ENCODE data around the gene PRDM16. TPM values are rescaled to one million over a fixed set of nuclear protein-coding genes. Genes with fewer than 3 reads are reported as not detected.

PRDM16 gene
- total and polyA plus RNA-seq, 2 of the 8 experiments (the other 6 are each of a cell fraction or from before 2014, with no cell fraction given) = 0.39 to 0.43 TPM

DNA sequence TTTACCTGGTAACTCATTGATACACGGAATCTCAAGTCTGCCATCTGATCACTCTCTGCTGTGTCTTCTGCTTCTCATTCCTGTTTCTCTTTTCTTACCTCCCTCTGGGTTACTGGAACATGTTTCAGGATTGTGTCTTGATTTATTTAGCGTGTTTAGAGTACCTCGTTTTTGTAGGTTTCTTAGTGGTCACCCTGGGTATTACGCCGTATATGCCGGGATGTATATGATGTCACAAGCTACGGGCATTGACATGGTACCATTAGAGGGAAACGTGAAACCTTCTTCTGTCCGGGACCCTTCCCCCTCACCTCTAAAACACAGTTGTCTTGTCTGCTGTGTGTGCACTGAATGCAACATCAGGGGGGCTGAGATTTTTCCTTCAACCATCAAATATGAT lies 45.0 kb upstream of the PRDM16 start:
- peaks cover 7% of the 10 kb centered on the region; the same call in 1 of the 2 replicates for H3K23me2 ChIP-seq (ENCODE audit: low read depth, low read length)
- H3K27me3 ChIP-seq (replicated peaks in 1 of 4; ENCODE audit: control insufficient read depth in 3 of 4, extremely low read depth in 1 of 4, insufficient read depth in 3 of 4, low read length in 3 of 4) = no peaks in the 10 kb centered on the region
- H3K14ac ChIP-seq (ENCODE audit: insufficient read length) = no peak overlapping the region
- no peak overlapping the region for H4K8ac ChIP-seq (ENCODE audit: extremely low read depth, insufficient read depth, low read length)
- H3K9me3 ChIP-seq (ENCODE audit: insufficient read depth in 2 of 2, low read depth in 1 of 2, low read length in 1 of 2) = peaks cover 79 to 97% of the 10 kb centered on the region in 2 experiments
- H2BK12ac ChIP-seq (ENCODE audit: low read depth, low read length) = no peak overlapping the region
- H4K5ac ChIP-seq (ENCODE audit: insufficient read length, low read depth, low read length) = no peak overlapping the region
- DNase-seq (ENCODE audit: low read depth in 1 of 2, low spot score in 2 of 2) (no peak), FAIRE-seq (no peak)
- H4K20me1 ChIP-seq (replicated peaks in 1 of 2; ENCODE audit: control insufficient read depth in 1 of 2, insufficient read depth in 2 of 2, low read length in 2 of 2) = peaks cover 0 to 4% of the 10 kb centered on the region in 2 experiments
- no peak overlapping the region for H3K4ac ChIP-seq (replicated peaks; ENCODE audit: insufficient read length, low read depth, low read length)
- no peak overlapping the region for H2BK15ac ChIP-seq (ENCODE audit: low read length)
- no peak overlapping the region for H2BK20ac ChIP-seq (ENCODE audit: low read length)
- no peak overlapping the region for H3K23ac ChIP-seq (ENCODE audit: insufficient read length)
- H3K4me2 ChIP-seq (ENCODE audit: insufficient read depth in 1 of 2, low read depth in 2 of 2, low read length in 2 of 2) = no peak overlapping the region
- 69% methylated on average over 9 of the region's 9 CpGs; no CpG with 5 or more reads in 1 of the 2 experiments for WGBS, 2 experiments (ENCODE audit: extremely low coverage in 1 of 2, insufficient coverage in 1 of 2, insufficient read length in 1 of 2, insufficient replicate concordance in 2 of 2, low coverage in 1 of 2, low lambda C conversion rate in 2 of 2, missing lambda C conversion rate in 1 of 2)
- peaks cover 0 to 10% (median 0%) of the 10 kb centered on the region in 4 experiments; a peak in 1 of 7 replicates for H3K4me1 ChIP-seq (replicated peaks in 1 of 4; ENCODE audit: control insufficient read depth in 3 of 4, insufficient read depth in 4 of 4, low read length in 3 of 4)
- no peak overlapping the region for H2BK5ac ChIP-seq (ENCODE audit: low read depth, low read length)
- H3K9ac ChIP-seq (replicated peaks in 1 of 4; ENCODE audit: extremely low read depth in 1 of 4, low read depth in 3 of 4, low read length in 3 of 4) = no peak overlapping the region
- ChIA-PET CTCF (ENCODE audit: partially characterized antibody) (interaction anchor here (0.6 kb wide), 1 partner anchor 71 kb away, joined by 3 read pairs; no protein-coding TSS in a partner anchor), POLR2A (ENCODE audit: partially characterized antibody) (no interaction called here)
- H3K79me2 ChIP-seq (ENCODE audit: control insufficient read depth in 1 of 2, insufficient read depth in 2 of 2, low read length in 2 of 2) = no peaks in the 10 kb centered on the region
- H3K56ac ChIP-seq (replicated peaks; ENCODE audit: insufficient read length, low read depth, low read length) = no peak overlapping the region
- no peak overlapping the region for H2AFZ ChIP-seq (ENCODE audit: low read length)
- H3K79me1 ChIP-seq (ENCODE audit: low read depth, low read length) = no peaks in the 10 kb centered on the region
- H4K91ac ChIP-seq (replicated peaks; ENCODE audit: insufficient read length, low read length) = no peak overlapping the region
- H2AK5ac ChIP-seq (ENCODE audit: low read depth, low read length) = no peak overlapping the region
- no peak overlapping the region for H3K18ac ChIP-seq (ENCODE audit: extremely low read depth, low read length)
- H3K4me3 ChIP-seq (ENCODE audit: extremely low read depth in 1 of 4, insufficient read depth in 2 of 4, low read depth in 3 of 4, low read length in 4 of 4) = no peak overlapping the region
- H3K36me3 ChIP-seq (ENCODE audit: control insufficient read depth in 2 of 4, insufficient read depth in 4 of 4, low read length in 3 of 4) = no peaks in the 10 kb centered on the region; a peak in 1 of 8 replicates
- no peak overlapping the region for H2BK120ac ChIP-seq (replicated peaks; ENCODE audit: low read depth, low read length)
- H3K27ac ChIP-seq (ENCODE audit: low read depth, low read length) = no peak overlapping the region
- no peak for TF ChIP-seq CREB1 (IDR thresholded peaks at IDR 0.05)
- TF ChIP-seq KDM4A (IDR thresholded peaks at IDR 0.05; ENCODE audit: low read depth, low read length, severe bottlenecking) = no peak
- TF ChIP-seq POU5F1 (IDR thresholded peaks at IDR 0.05; ENCODE audit: low read depth, low read length) = no peak
- TF ChIP-seq TBP (IDR thresholded peaks at IDR 0.05; ENCODE audit: low read depth, low read length) = no peak
- TF ChIP-seq JUND (IDR thresholded peaks at IDR 0.05; ENCODE audit: low read length) = no peak
- TF ChIP-seq RBBP5 (IDR thresholded peaks at IDR 0.05; ENCODE audit: borderline replicate concordance, low read depth, low read length) = no peak
- TF ChIP-seq ATF2 (IDR thresholded peaks at IDR 0.05; ENCODE audit: low read length) = no peak
- no peak for TF ChIP-seq SP4 (IDR thresholded peaks at IDR 0.05; ENCODE audit: low read length)
- TF ChIP-seq CEBPB (IDR thresholded peaks at IDR 0.05; ENCODE audit: low read depth, low read length) = no peak
- no peak for TF ChIP-seq SIN3A (conservative IDR thresholded peaks at IDR 0.05 in 1 of 2, IDR thresholded peaks at IDR 0.05 in 1 of 2; ENCODE audit: low read depth in 1 of 2, low read length in 2 of 2)
- no peak for TF ChIP-seq ZNF274 (IDR thresholded peaks at IDR 0.05; ENCODE audit: borderline replicate concordance, extremely low read depth, low read length)
- TF ChIP-seq SAP30 (IDR thresholded peaks at IDR 0.05; ENCODE audit: insufficient read depth, insufficient replicate concordance, low read length) = no peak
- no peak for TF ChIP-seq KDM1A (IDR thresholded peaks at IDR 0.05; ENCODE audit: borderline replicate concordance, low read length)

Data from H1 (cell line).